ENCODE data around the gene FCER1G. TPM values are rescaled to one million over a fixed set of nuclear protein-coding genes. Genes with fewer than 3 reads are reported as not detected.

The FCER1G gene
- total RNA-seq, 1 experiment from 2014 or later = not detected

- H3K27ac ChIP-seq = no peak overlapping the region
- TF ChIP-seq EZH2 (IDR thresholded peaks at IDR 0.05; ENCODE audit: low read depth) = no peak
- TF ChIP-seq CTCF (conservative IDR thresholded peaks at IDR 0.05) = no peak
- no peaks in the 10 kb centered on the region for H3K9me2 ChIP-seq (ENCODE audit: insufficient read depth)
- H3K9me3 ChIP-seq (ENCODE audit: insufficient read depth, low read depth) = no peaks in the 10 kb centered on the region
- no TSS peak for BruUV-seq (replicated peaks)
- ChIA-PET POLR2A (ENCODE audit: unreplicated experiment) (no interaction called here), CTCF (no interaction called here)
- H3K27me3 ChIP-seq (ENCODE audit: insufficient read depth, low read depth) = no peaks in the 10 kb centered on the region
- DNase-seq = no peak
- no peak overlapping the region for H3K4me3 ChIP-seq
- no peaks in the 10 kb centered on the region for H3K79me2 ChIP-seq (ENCODE audit: low read depth)
- peaks cover 3% of the 10 kb centered on the region; the same call in 1 of the 2 replicates for H3F3A ChIP-seq (ENCODE audit: insufficient read depth, low read depth)
- H4K20me1 ChIP-seq (ENCODE audit: insufficient read depth) = no peaks in the 10 kb centered on the region
- H3K36me3 ChIP-seq (ENCODE audit: low read depth) = no peaks in the 10 kb centered on the region
- H2AFZ ChIP-seq = no peak overlapping the region
- intact Hi-C loops (cut with micrococcal nuclease; ENCODE audit: unreplicated experiment) = no loop called here
- H3K4me1 ChIP-seq (replicated peaks; ENCODE audit: insufficient read depth) = peaks cover 9% of the 10 kb centered on the region
- H3K4me2 ChIP-seq = no peak overlapping the region
Observed at GRCh38 chr1:161185282-161185682, 29.8 kb upstream of the FCER1G start.

GRCh38 chr1:161185732-161186311 is 29.3 kb upstream of the FCER1G start:
- Histone ChIP-seq H3K4me1 (replicated peaks; ENCODE audit: insufficient read depth) (peaks cover 9% of the 10 kb centered on the region), H3K27me3 (ENCODE audit: insufficient read depth, low read depth) (no peaks in the 10 kb centered on the region), H3K36me3 (ENCODE audit: low read depth) (no peaks in the 10 kb centered on the region), H3K9me3 (ENCODE audit: insufficient read depth, low read depth) (no peaks in the 10 kb centered on the region), H4K20me1 (ENCODE audit: insufficient read depth) (no peaks in the 10 kb centered on the region), H3K9me2 (ENCODE audit: insufficient read depth) (no peaks in the 10 kb centered on the region), H3K4me2 (no peak overlapping the region), H3K4me3 (no peak overlapping the region), H3K79me2 (ENCODE audit: low read depth) (no peaks in the 10 kb centered on the region), H2AFZ (no peak overlapping the region), H3F3A (ENCODE audit: insufficient read depth, low read depth) (no peaks in the 10 kb centered on the region; the same call in 1 of the 2 replicates), H3K27ac (no peak overlapping the region)
- POLR2A ChIA-PET (ENCODE audit: unreplicated experiment) = no interaction called here
- no TSS peak for BruUV-seq (replicated peaks)
- DNase-seq = no peak
- CTCF ChIA-PET = no interaction called here
- TF ChIP-seq EZH2 (IDR thresholded peaks at IDR 0.05; ENCODE audit: low read depth) = no peak
- no peak for TF ChIP-seq CTCF (conservative IDR thresholded peaks at IDR 0.05)
- intact Hi-C loops (cut with micrococcal nuclease; ENCODE audit: unreplicated experiment) = no loop called here

DNA sequence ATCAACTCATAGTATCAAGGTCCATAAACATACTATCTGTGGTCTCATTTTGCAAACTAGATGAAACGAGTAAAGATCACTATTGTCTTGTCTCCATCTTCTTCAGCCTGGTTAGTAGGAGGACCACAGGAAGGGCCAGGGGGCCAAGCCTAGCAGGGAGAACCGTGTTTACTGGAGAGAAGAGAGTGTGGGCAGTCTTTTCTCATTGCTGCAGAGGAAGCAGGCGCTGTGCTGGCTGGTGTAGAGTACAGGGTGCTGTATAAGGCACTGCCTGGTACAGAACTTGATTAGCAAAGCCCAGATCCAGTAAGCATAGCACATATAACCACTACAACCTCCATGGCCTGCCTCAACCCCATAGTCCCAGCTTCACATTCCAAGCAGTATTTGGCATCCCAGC is 27.8 kb upstream of the FCER1G start:
- H3K79me2 ChIP-seq (ENCODE audit: low read depth) = no peaks in the 10 kb centered on the region
- no peak for TF ChIP-seq EZH2 (IDR thresholded peaks at IDR 0.05; ENCODE audit: low read depth)
- TF ChIP-seq CTCF (conservative IDR thresholded peaks at IDR 0.05) = no peak
- BruUV-seq (replicated peaks) = no TSS peak
- H4K20me1 ChIP-seq (ENCODE audit: insufficient read depth) = no peaks in the 10 kb centered on the region
- no peak overlapping the region for H2AFZ ChIP-seq
- DNase-seq = no peak
- no peaks in the 10 kb centered on the region for H3K36me3 ChIP-seq (ENCODE audit: low read depth)
- ChIA-PET POLR2A (ENCODE audit: unreplicated experiment) (no interaction called here), CTCF (interaction anchor here (0.5 kb wide), 1 partner anchor 195 kb away, joined by 6 read pairs; no protein-coding TSS in a partner anchor)
- no peaks in the 10 kb centered on the region; the same call in 1 of the 2 replicates for H3F3A ChIP-seq (ENCODE audit: insufficient read depth, low read depth)
- H3K9me2 ChIP-seq (ENCODE audit: insufficient read depth) = no peaks in the 10 kb centered on the region
- H3K4me1 ChIP-seq (replicated peaks; ENCODE audit: insufficient read depth) = peaks cover 5% of the 10 kb centered on the region
- H3K4me2 ChIP-seq = no peak overlapping the region
- intact Hi-C loops (cut with micrococcal nuclease; ENCODE audit: unreplicated experiment) = no loop called here
- H3K27ac ChIP-seq = no peak overlapping the region
- H3K4me3 ChIP-seq = no peak overlapping the region
- no peaks in the 10 kb centered on the region for H3K9me3 ChIP-seq (ENCODE audit: insufficient read depth, low read depth)
- no peaks in the 10 kb centered on the region for H3K27me3 ChIP-seq (ENCODE audit: insufficient read depth, low read depth)

All from PC-9 (cell line).